GM19468 (cell line): ENCODE data around the gene PIK3CG.
"Not testable (repeated sequence)": the region's sequence is repeated elsewhere in the genome, so short reads cannot be mapped to it uniquely, and the experiment has no call there.

ENCODE experiments used
- ATAC-seq: cut with Tn5 transposase; IDR thresholded peaks from one replicate; pipeline ENCODE4 v1.9.1; 2021; ENCODE audit warnings: mild to moderate bottlenecking, moderate library complexity, moderate number of reproducible peaks; ENCODE audit not compliant: unreplicated experiment; ENCODE audit errors: extremely low read depth

The PIK3CG gene

DNA sequence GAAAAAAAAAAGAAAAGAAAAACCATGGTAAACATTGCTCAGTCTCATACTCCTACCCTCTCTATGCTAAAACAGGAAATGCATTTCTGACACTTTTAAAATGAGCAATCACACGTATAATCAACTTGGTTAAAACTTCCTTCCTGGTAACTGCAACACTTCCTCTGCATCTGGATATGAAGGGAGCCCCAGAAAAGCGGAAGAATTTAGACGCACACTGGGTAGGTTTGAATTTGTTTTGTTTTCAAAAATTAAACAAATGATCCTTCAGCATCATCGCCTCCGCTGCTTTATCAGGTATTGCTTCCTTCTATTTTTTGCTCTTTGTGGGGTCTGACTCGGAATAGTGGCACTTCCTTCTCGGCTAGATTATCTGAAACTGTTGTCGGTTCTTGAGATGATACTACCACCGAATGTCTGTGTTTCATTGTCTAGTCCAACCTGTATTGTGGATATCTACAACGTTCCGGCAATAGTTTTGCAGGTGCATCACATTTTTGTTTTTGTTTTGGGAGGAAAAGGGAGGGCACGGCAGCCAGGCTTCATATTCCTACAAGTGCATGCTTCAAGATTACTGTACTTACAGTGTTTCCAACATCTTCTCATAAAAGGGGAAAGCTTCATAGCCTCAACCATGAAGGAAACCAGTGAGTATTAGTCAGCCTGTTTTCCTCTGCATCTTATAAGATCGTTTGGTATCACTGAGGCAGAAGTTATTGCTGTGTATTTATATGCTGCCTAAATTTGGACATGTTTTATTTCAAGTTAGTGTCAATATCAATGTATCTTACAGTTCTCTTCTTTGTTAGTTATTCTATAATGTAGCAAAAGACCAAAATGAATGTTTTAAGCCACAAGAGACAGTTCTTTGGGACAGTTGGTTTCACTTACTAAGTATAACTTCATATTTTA is at the start of gene PIK3CG:
TSS of gene PIK3CG (plus strand) at position 153 of the 912 bp plus-strand sequence. CDS start 2,280 bp downstream, outside the sequence.
- peak; percentile 27 for ATAC-seq

DNA sequence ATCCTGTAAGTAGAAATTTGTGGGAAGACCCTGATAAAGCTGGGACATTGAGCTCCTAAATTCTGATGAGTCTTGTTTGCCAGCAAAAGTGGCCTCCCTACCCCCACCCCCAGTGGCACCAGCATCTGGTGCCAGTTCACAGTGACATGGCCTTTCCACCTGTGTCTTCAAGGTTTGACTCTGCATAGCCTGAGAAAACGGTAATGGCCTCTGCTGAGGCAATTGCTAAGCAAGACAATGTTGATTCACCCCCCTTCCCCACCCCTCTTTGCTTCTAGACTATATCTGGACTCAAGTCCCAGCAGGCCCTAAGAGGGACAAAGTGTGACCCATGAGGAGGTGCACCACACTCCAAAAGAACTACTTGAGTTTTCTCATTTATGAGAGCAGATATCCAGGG is 48.0 kb upstream of the PIK3CG start:
- no peak for ATAC-seq

DNA sequence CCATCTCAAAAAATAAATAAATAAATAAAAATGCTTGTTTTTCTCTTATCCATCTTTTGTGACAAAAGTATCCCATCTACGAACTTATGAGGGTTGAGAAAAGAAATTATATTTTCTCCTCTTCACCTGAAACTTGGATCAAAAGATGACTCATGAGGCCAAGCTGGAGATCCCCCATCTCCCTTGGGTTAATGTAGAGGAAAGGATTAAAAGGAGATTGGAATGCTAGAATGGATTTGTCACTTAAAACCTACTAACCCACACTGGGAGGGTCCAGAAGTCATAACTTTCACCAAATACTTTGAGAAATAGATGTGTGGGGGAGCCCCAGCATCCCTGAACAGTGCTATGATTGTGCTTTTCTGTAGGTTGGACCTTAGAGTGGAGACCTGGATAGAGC is 46.3 kb upstream of the PIK3CG start:
- no peak for ATAC-seq

DNA sequence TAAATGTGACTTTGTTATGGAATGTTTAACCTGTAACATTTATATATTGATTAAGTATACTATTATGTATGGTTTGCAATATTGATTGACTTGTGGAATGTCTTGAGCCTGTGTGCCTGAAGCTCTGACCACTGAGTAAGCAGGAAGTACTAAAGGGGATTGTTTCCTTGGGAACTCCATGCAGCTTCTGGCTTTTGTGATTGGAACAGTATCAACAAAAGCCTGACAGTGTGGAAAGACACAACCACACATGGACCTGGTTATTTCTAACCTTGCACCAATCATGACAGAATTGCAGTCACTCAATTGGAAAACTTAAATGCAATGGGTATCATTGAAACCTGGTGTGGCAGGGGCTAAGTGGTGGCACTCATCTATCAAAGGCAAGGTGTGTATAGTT is 45.5 kb upstream of the PIK3CG start:
- no peak for ATAC-seq

DNA sequence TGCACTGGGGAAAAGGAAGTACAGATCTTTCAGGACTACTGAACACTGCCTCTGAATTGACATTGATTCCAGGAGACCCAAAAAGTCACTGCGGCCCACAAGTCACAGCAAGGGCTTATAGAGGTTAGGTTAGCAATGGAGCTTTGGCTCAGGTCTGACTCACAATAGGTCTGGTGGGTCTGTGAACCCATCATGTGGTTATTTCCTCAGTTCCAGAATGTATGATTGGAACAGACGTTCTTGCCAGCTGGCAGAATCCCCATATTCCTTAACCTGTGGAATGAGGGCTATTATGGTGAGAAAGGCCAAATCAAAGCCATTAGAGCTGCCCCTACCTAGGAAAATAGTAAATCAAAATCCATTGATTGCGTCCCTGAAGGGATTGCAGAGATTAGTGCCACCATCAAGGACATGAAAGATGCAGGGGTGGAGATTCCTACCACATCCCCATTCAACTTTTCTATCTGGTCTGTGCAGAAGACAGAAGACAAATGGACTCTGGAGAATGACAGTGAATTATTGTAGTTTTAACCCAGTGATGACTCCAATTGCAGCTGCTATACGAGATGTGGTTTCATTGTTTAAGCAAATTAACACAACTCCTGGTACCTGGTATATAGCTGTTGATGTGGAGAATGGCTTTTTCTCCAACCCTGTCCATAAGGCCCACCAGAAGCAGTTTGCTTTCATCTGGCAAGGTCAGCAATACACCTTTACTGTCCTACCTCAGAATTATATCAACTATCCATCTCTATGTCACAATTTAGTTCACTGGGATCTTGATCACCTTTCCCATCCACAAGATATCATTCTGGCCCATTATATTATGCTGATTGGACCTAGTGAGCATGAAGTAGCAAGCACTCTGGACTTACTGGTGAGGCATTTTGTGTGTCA is 44.5 kb upstream of the PIK3CG start:
- ATAC-seq = no peak

DNA sequence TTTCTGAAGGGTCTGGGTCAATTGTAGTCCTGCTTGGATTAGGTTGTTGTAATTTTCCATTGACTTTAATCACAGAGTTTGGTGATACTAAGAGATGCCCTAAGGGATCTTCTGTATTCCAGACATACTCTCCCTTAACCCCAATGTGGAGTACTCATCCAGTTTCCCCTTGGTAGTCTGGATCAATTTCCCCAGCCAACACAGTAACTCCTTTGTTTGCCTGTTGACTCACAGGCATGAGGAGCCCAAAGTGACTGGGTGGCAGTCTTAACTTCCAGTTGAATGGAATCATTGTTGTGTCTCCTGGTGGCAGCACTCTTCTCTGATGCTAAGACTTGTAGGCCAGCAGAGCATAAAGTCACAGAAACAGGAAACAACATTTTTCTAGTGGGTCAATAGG is 41.5 kb upstream of the PIK3CG start:
- no peak for ATAC-seq

DNA sequence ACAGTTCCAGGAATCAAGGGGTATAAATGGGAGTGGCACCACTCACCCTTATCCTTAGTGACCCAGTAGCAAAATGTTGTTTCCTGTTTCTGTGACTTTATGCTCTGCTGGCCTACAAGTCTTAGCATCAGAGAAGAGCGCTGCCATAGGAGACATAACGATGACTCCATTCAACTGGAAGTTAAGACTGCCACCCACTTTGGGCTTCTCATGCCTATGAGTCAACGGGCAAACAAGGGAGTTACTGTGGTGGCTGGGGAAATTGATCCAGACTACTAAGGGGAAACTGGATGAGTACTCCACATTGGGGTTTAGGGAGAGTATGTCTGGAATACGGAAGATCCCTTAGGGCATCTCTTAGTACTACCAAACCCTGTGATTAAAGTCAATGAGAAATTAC is 40.6 kb upstream of the PIK3CG start:
- no peak for ATAC-seq

DNA sequence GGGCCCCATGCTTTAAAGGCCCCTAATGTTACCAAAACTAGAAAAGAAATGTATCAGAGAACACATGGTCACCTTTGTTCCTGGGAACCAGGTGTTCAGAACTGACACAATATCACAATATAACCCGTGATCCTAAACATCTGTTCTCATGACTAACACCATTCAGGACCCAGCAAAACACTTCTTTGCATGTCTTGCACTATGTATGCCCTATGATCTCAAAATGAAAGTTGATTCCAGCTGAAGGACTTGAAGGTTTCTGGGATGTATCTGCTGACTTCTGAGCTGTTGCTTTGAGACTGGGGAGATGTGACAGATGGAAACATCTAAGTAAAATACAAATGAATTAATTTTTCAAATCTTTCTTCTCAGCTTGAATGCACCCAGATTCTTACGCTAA is 37.5 kb upstream of the PIK3CG start:
- no peak for ATAC-seq

DNA sequence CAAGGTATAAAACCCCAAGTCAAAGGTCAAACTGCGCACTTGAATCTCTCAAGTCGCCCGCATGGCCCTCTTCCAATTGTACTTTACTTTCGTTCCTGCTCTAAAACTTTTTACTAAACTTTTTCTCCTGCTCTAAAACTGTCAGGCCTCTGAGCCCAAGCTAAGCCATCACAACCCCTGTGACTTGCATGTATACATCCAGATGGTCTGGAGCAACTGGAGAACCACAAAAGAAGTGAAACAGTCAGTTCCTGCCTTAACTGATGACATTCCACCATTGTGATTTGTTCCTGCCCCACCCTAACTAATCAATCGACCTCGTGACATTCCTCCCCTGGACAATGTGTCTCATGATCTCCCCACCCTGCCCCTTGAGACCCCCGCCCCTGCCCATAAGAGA is 35.6 kb upstream of the PIK3CG start:
- ATAC-seq = no peak

DNA sequence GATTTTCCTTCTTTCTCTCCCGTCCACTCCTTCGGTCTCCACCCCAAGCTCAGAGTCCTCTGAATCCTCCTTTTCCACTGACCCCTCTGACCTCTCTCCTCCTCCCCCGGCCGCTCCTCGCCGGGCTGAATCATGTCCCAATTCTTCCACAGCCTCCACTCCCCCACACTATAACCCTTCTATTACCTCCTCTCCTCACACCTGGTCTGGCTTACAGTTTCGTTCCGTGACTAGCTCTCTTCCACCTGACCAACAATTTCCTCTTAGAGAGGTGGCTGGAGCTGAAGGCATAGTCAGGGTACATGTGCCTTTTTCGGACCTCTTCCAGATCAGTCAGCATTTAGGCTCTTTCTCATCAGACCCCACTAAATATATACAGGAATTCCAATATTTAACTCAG is 34.2 kb upstream of the PIK3CG start:
- ATAC-seq = not testable (repeated sequence)

DNA sequence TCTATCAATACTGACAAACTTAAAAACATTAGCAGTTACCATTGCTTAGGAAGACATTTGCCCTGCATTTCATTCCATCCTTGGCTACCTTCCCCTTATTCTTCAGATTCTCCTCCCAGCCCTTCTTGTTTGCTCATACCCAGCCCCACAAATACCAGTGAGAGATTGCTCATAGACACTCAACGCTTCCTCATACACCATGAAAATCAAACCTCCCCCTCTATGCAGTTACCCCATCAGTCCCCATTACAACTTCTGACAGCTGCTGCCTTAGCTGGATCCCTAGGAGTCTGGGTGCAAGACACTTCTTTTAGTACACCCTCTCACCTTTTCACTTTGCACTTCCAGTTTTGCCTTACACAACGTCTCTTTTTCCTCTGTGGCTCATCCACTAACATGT is 28.3 kb upstream of the PIK3CG start:
- ATAC-seq = no peak

DNA sequence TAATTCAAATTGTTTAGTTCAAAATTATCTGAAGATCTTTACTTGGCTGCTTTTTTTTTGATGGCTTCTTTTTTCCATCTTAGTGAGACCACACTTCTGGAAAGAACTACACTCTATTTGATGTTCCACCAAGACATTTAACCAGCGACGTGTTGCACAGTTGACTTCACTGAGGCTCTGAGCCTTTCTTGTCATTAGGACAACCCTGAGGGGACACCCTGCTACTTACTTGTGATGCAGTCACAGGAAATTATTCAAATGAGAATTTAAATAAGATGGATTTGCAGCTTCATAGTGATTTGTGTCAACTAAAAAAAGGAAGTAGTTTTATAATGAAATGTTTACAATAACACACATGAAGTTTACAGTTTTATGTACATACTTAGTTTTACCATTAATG is 25.6 kb upstream of the PIK3CG start:
- ATAC-seq = no peak

DNA sequence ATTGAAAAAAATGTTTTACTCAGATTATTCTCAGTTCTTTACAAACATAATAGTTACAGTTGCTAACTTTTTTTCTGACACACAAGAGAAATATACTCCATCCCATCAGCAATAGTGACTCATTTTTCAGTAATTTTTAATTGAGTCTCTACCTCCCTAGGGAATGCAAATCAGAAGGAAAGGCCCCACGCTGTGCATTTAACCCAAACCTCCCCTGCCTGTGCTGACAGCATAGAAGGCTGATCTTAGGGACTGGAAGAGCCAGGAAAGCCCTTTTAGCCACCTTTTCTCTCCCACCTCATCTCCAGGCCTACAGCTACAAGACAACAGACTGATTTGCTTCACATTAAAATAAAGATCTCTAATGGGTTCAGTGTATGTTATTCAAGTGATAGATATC is 24.7 kb upstream of the PIK3CG start:
- no peak for ATAC-seq

DNA sequence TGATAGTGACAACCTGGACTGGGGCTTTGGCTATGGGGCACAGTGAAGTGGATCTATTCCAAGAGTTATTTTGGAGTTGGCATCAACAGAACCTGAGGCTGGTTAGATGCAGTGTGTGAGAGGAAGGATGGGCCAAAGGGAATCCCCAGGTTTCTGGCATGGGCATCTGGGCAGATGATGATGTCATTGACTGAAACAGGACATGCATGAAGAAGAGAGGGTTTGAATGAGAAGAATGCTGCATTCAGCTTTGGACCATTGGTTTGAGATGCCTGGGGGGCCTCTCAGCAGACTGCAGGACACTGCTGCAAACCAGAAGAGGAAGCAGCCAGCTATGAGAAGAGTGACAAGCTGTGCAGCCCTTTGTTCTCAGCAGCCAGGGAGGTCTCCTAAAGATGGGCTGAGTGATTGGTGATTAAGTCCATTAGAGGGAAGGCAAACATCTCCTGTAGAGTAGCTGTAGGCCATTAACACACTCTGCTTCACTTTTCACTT is 23.1 kb upstream of the PIK3CG start:
- no peak for ATAC-seq

DNA sequence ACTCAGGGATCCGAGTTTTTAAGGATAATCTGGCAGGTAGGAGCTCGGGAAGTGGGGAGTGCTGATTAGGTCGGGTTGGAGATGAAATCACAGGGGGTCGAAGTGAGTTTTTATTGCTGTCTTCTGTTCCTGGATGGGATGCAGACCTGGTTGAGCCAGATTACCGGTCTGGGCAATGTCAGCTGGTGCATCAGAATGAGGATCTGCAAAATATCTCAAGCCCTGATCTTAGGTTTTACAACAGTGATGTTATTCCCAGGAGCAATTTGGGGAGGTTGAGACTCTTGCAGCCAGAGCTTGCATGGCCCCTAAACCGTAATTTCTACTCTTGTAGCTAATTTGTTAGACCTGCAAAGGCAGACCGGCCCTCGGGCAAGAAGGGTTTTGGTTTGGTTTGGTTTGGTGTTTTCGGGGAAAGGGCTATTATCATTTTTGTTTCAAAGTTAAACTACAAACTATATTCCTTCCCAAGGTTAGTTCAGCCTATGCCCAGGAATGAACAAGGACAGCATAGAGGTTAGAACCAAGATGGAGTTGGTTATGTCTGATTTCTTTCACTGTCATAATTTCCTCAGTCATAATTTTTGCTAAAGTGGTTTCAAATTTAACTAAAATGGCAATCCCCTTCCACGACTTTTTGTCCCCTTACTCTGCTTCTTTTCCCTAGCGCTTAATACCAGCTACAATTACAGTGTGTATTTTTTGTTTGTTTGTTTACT is 20.6 kb upstream of the PIK3CG start:
- ATAC-seq = no peak

DNA sequence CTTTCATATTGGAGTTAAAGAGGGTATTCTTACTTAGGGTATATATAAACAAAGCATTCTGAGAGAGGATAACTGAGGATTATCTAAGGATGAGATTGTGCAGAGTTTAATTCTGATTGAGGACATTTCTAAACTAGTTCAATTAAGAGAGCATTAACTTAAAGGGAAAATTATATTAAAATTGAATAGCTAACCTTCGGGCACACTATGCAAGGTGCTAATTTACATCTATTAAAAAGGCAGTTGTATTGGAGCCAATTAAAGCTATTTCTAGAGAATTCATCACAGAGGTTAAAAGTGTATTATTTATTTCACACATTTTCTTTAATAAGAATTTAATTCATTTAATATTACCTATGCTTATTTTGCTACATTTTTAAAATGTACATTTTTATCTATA is 17.0 kb upstream of the PIK3CG start:
- no peak for ATAC-seq

DNA sequence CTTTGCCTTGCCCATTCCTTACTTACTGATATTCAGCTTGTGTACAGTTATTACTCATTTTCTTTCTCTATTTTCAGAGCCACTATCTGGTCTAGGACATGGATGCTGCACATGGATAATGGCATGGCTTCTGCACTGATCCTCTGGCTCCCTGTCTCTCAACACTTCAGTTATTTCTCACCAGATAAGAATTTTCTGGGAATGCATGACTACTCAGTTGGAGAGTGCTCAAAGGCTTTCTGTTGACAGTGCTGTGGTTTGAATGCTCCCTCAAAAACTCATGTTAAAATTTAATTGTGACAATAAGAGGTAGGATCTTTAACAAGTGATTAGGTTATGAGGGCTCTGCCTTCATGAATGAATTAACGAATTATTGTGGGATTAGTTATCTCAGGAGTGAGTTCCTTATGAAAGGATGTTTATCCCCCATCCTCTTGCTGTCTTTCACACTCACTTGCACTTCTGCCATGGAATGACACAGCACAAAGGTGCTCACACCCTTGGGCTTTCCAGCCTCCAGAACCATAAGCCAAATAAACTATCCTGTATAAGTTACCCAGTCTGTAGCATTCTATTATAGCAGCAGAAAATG is 16.1 kb upstream of the PIK3CG start:
- no peak for ATAC-seq

DNA sequence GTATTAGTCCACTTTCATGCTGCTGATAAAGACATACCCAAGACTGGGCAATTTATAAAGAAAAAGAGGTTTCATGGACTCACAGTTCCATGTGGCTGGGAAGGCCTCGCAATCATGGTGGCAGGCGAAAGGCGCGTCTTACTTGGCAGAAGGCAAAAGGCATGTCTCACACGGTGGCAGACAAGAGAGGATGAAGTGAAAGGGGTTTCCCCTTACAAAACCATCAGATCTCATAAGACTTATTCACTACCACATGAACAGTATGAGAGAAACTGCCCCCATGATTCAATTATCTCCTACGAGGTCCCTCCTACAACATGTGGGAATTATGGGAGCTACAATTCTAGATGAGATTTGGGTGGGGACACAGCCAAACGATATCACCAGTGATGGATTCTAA is 13.4 kb upstream of the PIK3CG start:
- not testable (repeated sequence) for ATAC-seq

DNA sequence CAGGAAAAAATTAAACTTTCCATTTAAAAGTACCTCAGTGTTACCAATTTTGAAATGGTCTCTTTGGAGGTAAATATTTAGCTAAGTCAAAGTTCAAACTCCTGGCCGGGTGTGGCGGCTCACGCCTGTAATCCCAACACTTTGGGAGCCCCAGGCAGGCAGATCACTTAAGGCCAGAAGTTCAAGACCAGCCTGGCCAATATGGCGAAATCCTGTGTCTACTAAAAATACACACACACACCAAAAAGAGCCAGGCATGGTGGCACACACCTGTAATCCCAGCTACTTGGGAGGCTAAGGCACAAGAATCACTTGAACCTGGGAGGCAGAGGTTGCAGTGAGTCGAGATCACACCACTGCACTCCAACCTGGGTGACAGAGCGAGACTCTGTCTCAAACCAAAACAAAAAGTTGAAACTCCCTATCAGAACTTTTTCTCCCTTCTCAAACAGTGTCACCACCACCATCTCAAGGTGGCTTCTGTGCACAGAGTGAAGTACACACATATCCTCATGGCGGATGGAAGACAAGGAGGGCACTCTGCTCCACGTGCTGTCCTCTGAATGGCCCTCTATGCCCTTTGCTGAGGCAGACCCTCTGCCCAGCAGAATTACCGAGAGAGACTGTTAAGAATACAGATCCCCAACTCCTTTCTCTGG is 11.7 kb upstream of the PIK3CG start:
- no peak for ATAC-seq
